ENCODE results near the gene MYO1B. TPM values are rescaled to one million over a fixed set of nuclear protein-coding genes. Genes with fewer than 3 reads are reported as not detected.

MYO1B gene
- total and polyA plus RNA-seq, 2 of the 8 experiments (the other 6 are each of a cell fraction or from before 2014, with no cell fraction given), result 15.5 to 61.2 TPM

- TF ChIP-seq, protein P1, sequence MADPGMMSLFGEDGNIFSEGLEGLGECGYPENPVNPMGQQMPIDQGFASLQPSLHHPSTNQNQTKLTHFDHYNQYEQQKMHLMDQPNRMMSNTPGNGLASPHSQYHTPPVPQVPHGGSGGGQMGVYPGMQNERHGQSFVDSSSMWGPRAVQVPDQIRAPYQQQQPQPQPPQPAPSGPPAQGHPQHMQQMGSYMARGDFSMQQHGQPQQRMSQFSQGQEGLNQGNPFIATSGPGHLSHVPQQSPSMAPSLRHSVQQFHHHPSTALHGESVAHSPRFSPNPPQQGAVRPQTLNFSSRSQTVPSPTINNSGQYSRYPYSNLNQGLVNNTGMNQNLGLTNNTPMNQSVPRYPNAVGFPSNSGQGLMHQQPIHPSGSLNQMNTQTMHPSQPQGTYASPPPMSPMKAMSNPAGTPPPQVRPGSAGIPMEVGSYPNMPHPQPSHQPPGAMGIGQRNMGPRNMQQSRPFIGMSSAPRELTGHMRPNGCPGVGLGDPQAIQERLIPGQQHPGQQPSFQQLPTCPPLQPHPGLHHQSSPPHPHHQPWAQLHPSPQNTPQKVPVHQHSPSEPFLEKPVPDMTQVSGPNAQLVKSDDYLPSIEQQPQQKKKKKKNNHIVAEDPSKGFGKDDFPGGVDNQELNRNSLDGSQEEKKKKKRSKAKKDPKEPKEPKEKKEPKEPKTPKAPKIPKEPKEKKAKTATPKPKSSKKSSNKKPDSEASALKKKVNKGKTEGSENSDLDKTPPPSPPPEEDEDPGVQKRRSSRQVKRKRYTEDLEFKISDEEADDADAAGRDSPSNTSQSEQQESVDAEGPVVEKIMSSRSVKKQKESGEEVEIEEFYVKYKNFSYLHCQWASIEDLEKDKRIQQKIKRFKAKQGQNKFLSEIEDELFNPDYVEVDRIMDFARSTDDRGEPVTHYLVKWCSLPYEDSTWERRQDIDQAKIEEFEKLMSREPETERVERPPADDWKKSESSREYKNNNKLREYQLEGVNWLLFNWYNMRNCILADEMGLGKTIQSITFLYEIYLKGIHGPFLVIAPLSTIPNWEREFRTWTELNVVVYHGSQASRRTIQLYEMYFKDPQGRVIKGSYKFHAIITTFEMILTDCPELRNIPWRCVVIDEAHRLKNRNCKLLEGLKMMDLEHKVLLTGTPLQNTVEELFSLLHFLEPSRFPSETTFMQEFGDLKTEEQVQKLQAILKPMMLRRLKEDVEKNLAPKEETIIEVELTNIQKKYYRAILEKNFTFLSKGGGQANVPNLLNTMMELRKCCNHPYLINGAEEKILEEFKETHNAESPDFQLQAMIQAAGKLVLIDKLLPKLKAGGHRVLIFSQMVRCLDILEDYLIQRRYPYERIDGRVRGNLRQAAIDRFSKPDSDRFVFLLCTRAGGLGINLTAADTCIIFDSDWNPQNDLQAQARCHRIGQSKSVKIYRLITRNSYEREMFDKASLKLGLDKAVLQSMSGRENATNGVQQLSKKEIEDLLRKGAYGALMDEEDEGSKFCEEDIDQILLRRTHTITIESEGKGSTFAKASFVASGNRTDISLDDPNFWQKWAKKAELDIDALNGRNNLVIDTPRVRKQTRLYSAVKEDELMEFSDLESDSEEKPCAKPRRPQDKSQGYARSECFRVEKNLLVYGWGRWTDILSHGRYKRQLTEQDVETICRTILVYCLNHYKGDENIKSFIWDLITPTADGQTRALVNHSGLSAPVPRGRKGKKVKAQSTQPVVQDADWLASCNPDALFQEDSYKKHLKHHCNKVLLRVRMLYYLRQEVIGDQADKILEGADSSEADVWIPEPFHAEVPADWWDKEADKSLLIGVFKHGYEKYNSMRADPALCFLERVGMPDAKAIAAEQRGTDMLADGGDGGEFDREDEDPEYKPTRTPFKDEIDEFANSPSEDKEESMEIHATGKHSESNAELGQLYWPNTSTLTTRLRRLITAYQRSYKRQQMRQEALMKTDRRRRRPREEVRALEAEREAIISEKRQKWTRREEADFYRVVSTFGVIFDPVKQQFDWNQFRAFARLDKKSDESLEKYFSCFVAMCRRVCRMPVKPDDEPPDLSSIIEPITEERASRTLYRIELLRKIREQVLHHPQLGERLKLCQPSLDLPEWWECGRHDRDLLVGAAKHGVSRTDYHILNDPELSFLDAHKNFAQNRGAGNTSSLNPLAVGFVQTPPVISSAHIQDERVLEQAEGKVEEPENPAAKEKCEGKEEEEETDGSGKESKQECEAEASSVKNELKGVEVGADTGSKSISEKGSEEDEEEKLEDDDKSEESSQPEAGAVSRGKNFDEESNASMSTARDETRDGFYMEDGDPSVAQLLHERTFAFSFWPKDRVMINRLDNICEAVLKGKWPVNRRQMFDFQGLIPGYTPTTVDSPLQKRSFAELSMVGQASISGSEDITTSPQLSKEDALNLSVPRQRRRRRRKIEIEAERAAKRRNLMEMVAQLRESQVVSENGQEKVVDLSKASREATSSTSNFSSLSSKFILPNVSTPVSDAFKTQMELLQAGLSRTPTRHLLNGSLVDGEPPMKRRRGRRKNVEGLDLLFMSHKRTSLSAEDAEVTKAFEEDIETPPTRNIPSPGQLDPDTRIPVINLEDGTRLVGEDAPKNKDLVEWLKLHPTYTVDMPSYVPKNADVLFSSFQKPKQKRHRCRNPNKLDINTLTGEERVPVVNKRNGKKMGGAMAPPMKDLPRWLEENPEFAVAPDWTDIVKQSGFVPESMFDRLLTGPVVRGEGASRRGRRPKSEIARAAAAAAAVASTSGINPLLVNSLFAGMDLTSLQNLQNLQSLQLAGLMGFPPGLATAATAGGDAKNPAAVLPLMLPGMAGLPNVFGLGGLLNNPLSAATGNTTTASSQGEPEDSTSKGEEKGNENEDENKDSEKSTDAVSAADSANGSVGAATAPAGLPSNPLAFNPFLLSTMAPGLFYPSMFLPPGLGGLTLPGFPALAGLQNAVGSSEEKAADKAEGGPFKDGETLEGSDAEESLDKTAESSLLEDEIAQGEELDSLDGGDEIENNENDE (IDR thresholded peaks at IDR 0.05; ENCODE audit: insufficient replicate concordance, low read length), result no peak
- TF ChIP-seq GTF2F1 (IDR thresholded peaks at IDR 0.05; ENCODE audit: borderline replicate concordance, low read depth, low read length) (no peak), CEBPB (IDR thresholded peaks at IDR 0.05; ENCODE audit: low read depth, low read length) (no peak), KDM4A (IDR thresholded peaks at IDR 0.05; ENCODE audit: low read depth, low read length, severe bottlenecking) (no peak), BACH1 (IDR thresholded peaks at IDR 0.05; ENCODE audit: low read length) (no peak), RNF2 (IDR thresholded peaks at IDR 0.05; ENCODE audit: borderline replicate concordance, low read depth, low read length, missing control alignments, poor library complexity, severe bottlenecking) (no peak), SIRT6 (IDR thresholded peaks at IDR 0.05; ENCODE audit: low read length) (no peak), BRCA1 (IDR thresholded peaks at IDR 0.05; ENCODE audit: low read depth, low read length) (no peak), SIX5 (IDR thresholded peaks at IDR 0.05; ENCODE audit: low read depth, low read length) (no peak), BCL11A (IDR thresholded peaks at IDR 0.05; ENCODE audit: low read depth in 2 of 2, low read length in 2 of 2) (no peak), CBX8 (IDR thresholded peaks at IDR 0.05; ENCODE audit: borderline replicate concordance, low read depth, low read length) (no peak), SAP30 (IDR thresholded peaks at IDR 0.05; ENCODE audit: insufficient read depth, insufficient replicate concordance, low read length) (no peak)
These were observed 40.0 kb downstream of the MYO1B start (continued) for GRCh38 chr2:191285252-191285651.

Data from H1 (cell line).